ENCODE results near the gene IER3IP1.

- no peak for TF ChIP-seq CTCF (IDR thresholded peaks at IDR 0.05; ENCODE audit: low read depth, low read length)
- no peak for TF ChIP-seq EZH2phosphoT487 (IDR thresholded peaks at IDR 0.05; ENCODE audit: low read depth)
Observed at GRCh38 chr18:47206945-47207637, 30.9 kb upstream of the IER3IP1 start.
